ENCODE measurements around the gene CLDN2.
A peak's percentile ranks its signal among the peaks of the same experiment; 100 is the strongest.
"Not testable (repeated sequence)": the region's sequence is repeated elsewhere in the genome, so short reads cannot be mapped to it uniquely, and the experiment has no call there.

The CLDN2 gene

DNA sequence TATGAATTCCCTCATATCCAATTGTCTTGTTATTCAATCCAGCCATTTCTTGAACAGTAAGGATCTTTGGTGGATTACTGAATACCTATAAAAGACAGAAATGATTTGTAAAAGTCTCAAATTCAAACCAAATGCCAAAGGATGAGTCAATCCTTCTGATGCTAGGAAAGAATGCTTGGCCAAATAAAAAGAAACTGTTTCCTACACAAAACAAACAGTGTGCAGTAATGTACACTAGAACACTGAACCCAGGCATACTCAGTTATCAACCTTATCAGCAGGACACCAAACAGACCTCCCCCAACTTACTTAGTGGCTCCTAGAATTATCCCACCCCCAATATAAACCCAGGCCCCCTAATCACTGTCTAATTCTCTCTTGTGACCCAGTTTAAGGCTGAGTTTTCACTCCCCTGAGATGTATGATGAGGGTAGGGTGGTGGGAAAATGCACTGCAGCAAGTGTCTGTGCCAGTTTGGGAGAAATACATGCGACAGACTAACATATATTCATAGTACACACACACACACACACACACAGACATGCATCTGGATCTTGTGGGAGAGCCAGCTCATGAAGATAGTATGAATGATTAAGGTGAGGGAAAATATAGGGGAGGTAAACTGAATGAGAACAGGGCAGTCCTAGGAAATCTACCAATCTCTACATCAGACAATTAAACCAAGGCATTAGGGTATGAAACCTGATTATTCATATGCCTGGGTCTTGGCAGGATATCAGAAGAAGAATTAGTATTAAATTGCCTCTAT lies 35.0 kb downstream of the CLDN2 start:
- H3K4me1 Mint-ChIP-seq (ENCODE audit: low read depth in 2 of 2) = no peaks in the 10 kb centered on the region
- no peaks in the 10 kb centered on the region for H3K27me3 Mint-ChIP-seq
- peaks cover 7% of the 10 kb centered on the region for H3K36me3 Mint-ChIP-seq (ENCODE audit: insufficient read depth)
- ATAC-seq (replicated peaks) (no peak), DNase-seq (no peak)
- H3K4me3 Mint-ChIP-seq = no peak overlapping the region
- H3K9me3 Mint-ChIP-seq = no peaks in the 10 kb centered on the region
- no peak overlapping the region for H3K27ac Mint-ChIP-seq

DNA sequence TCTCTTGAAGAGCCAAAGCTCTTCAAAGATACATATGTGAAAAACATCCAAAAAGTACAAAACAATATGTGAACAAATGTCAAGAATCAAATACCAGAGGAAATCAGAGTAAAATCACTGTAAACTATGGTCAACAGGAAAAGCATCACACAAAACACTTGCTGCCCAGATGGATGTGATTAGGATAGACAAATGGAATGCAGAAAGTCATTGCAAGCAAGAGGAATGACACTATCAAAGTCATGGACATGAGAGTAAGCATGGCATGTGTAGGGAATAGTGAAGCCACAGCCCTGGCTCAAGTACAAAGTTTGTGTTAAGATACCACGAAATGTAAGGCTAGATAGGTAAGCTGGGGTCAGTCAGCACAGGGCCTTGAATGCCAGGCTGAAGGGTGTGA lies 37.7 kb downstream of the CLDN2 start:
- ATAC-seq (replicated peaks) (no peak), DNase-seq (no peak)
- H3K27me3 Mint-ChIP-seq = no peaks in the 10 kb centered on the region
- H3K4me1 Mint-ChIP-seq (ENCODE audit: low read depth in 2 of 2) = no peaks in the 10 kb centered on the region
- H3K27ac Mint-ChIP-seq = no peak overlapping the region
- H3K36me3 Mint-ChIP-seq (ENCODE audit: insufficient read depth) = peaks cover 7% of the 10 kb centered on the region
- H3K4me3 Mint-ChIP-seq = no peak overlapping the region
- H3K9me3 Mint-ChIP-seq = no peaks in the 10 kb centered on the region

DNA sequence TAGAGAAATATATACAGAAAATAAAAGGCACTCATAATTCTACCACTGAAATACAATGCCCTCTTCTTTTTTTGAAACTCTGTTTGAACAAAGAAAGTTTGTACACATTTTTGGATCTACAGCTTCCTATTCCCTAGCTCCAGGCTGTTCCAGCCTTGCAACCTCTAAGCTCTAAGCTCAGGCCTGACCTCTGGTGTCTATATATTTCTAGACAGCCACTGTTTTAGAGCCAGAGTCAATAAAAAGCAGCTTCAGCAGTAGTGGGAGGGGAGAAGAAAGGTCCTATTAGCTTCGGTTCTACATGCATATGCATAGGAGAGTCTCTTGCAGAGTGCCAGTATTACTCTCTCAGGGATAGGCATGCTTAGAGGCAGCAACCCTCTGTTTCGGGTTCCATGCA lies 39.7 kb downstream of the CLDN2 start:
- no peaks in the 10 kb centered on the region for H3K4me1 Mint-ChIP-seq (ENCODE audit: low read depth in 2 of 2)
- H3K9me3 Mint-ChIP-seq = no peaks in the 10 kb centered on the region
- no peak overlapping the region for H3K27ac Mint-ChIP-seq
- no peak overlapping the region for H3K4me3 Mint-ChIP-seq
- DNase-seq (no peak), ATAC-seq (replicated peaks) (no peak)
- no peaks in the 10 kb centered on the region for H3K27me3 Mint-ChIP-seq
- no peaks in the 10 kb centered on the region for H3K36me3 Mint-ChIP-seq (ENCODE audit: insufficient read depth)

DNA sequence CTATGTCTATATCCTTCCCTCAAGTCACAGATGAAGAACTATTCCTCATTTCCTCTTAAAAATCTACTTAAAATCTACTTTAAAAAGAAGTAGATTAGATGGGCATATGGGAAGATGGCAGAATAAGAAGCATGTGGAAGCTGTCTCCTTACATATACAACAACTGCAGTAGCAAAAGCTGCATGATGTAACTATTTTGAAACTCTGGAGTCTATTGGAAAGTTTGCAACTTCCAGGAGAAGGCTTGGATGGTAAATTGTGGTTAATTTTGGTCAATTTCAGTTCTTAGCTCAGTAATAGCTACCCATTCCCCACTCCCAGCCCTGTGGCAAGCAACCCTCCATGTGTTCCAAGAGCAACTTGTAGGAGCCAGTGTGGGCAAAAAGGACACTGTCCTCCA lies 42.9 kb downstream of the CLDN2 start:
- H3K4me3 Mint-ChIP-seq = no peak overlapping the region
- DNase-seq = no peak
- no peak overlapping the region for H3K27ac Mint-ChIP-seq
- no peak for ATAC-seq (replicated peaks)
- no peaks in the 10 kb centered on the region for H3K27me3 Mint-ChIP-seq
- no peaks in the 10 kb centered on the region for H3K36me3 Mint-ChIP-seq (ENCODE audit: insufficient read depth)
- H3K9me3 Mint-ChIP-seq = no peaks in the 10 kb centered on the region
- H3K4me1 Mint-ChIP-seq (ENCODE audit: low read depth in 2 of 2) = peaks cover 0 to 5% of the 10 kb centered on the region in 2 donors

DNA sequence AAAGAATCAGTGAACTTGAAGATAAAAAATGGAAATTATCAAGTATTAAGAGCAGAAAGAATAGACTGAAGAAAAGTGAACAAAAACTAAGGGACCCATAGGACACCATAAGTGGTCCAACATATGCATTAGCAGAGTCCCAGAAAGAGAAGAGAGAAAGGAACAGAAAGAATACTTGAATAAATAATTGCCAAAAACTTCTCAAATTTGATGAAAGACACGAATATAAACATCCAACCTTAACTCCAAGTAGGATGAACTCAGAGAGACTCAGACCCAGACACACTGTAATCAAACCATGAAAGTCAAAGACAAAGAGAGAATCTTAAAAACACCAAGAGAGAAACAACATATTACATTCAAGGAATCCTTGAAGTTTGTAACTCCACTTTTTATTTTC lies 44.1 kb downstream of the CLDN2 start:
- Mint-ChIP-seq H3K27me3 (no peaks in the 10 kb centered on the region), H3K9me3 (no peaks in the 10 kb centered on the region), H3K27ac (peak overlapping the region in 1 of 2 donors; percentile 77), H3K4me3 (no peak overlapping the region), H3K4me1 (ENCODE audit: low read depth in 2 of 2) (peaks cover 0 to 5% of the 10 kb centered on the region in 2 donors), H3K36me3 (ENCODE audit: insufficient read depth) (peaks cover 3% of the 10 kb centered on the region)
- no peak for DNase-seq
- ATAC-seq (replicated peaks) = no peak

DNA sequence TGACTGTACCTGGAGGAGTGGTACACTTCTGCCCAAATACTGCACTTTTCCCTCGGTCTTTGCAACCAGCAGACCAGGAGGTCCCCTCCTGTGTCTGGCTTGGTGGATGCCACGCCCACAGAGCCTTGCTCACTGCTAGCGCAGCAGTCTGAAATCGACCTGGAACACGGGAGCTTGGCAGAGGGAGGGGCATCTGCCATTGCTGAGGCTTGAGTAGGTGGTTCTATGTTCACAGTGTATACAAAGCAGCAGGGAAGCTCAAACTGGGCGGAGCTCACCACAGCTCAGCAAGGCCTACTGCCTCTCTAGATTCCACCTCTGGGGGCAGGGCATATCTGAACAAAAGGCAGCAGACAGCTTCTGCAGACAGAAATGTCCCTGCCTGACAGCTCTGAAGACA lies 46.3 kb downstream of the CLDN2 start:
- not testable (repeated sequence) for H3K4me3 Mint-ChIP-seq; H3K36me3 Mint-ChIP-seq (ENCODE audit: insufficient read depth); H3K27me3 Mint-ChIP-seq; H3K9me3 Mint-ChIP-seq; H3K4me1 Mint-ChIP-seq (ENCODE audit: low read depth in 2 of 2); DNase-seq; H3K27ac Mint-ChIP-seq; ATAC-seq (replicated peaks)

DNA sequence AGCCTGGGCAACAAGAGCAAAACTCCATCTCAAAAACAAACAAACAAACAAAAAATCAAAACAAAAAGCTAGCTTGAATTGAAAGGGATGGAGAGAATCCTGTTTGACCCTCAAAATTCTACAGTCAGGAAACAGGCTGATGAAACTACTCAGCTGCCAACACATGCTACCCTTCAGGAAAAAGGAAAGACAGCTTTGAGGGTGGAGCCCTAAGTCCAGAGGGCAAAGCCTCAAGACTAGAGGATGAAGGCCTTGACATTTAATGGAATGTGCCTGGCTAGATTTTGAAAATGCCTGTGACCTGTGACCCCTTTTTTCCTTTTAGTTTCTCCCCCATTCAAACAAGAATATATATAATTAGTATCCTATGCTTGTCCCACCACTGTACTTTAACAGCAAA lies 52.7 kb downstream of the CLDN2 start:
- Mint-ChIP-seq H3K36me3 (ENCODE audit: insufficient read depth) (peaks cover 8% of the 10 kb centered on the region), H3K4me1 (ENCODE audit: low read depth in 2 of 2) (no peaks in the 10 kb centered on the region), H3K27ac (no peak overlapping the region), H3K27me3 (no peaks in the 10 kb centered on the region), H3K4me3 (no peak overlapping the region), H3K9me3 (no peaks in the 10 kb centered on the region)
- DNase-seq = no peak
- no peak for ATAC-seq (replicated peaks)

DNA sequence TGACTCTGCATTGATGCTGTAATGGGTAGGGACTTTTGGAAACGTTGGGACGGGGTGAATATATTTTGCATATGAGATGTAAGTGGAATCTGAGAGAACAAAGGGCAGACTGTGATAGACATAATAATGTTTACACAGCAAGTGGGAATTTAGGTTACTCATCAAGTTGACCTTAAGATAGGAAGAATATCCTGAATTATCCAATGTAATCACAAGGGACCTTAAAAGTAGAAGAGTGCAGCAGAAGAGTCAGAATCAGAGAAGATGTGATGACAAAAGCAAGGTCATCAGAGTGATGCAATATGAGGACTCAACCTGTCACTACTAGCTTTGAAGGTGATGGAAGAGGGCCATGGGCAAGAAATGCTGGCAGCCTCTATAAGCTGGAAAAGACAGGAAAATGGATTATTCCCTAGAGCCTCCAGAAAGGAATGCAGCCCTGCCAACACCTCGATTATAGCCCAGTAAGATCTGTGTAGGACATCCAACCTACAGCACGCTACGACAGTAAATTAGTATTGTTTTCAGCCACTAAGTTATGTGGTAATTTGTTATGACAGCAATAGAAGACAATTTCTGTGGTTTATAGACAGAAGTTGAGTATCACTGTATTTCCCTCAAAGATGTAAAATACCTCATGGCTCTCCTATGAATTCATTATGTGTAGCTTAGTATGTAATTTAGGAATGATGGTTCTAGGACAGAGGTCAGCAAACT lies 53.4 kb downstream of the CLDN2 start:
- DNase-seq = no peak
- no peak overlapping the region for H3K4me3 Mint-ChIP-seq
- no peak overlapping the region for H3K27ac Mint-ChIP-seq
- peaks cover 5% of the 10 kb centered on the region for H3K36me3 Mint-ChIP-seq (ENCODE audit: insufficient read depth)
- H3K4me1 Mint-ChIP-seq (ENCODE audit: low read depth in 2 of 2) = no peaks in the 10 kb centered on the region
- H3K27me3 Mint-ChIP-seq = no peaks in the 10 kb centered on the region
- H3K9me3 Mint-ChIP-seq = no peaks in the 10 kb centered on the region
- ATAC-seq (replicated peaks) = no peak

DNA sequence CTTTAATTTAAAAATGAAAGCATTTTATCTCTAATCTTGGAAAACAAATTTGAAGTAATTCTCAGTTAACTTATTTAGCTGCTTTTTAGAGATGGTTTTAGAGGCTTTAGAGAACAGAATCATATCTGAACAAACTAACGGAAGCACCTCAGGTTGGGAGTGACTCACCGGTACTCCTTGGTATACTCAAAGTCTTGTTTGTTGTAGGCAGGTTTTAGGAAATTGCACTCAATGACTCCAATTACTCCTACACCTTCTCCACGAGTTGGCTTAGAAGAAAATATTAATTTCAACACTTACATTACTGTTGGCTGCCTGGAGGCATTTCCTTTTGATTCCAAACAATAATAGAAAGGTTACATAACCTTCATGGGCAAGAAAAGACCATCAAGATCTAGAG lies 56.2 kb downstream of the CLDN2 start:
- Mint-ChIP-seq H3K36me3 (ENCODE audit: insufficient read depth) (peaks cover 2% of the 10 kb centered on the region), H3K4me3 (no peak overlapping the region), H3K4me1 (ENCODE audit: low read depth in 2 of 2) (no peaks in the 10 kb centered on the region), H3K27ac (no peak overlapping the region), H3K27me3 (no peaks in the 10 kb centered on the region), H3K9me3 (no peaks in the 10 kb centered on the region)
- ATAC-seq (replicated peaks) = no peak
- DNase-seq = no peak

Data from effector memory CD8-positive, alpha-beta T cell (primary cell).